IPS DF 4.7 (cell line): Measurements from ENCODE around the gene ME2.
"Not testable (repeated sequence)": the region's sequence is repeated elsewhere in the genome, so short reads cannot be mapped to it uniquely, and the experiment has no call there.

Experiments
- DNase-seq: peaks from one replicate; pipeline ENCODE4 v3.0.0-alpha.2; 2013; ENCODE audit warnings: low spot score; ENCODE audit errors: extremely low read depth

The ME2 gene

DNA sequence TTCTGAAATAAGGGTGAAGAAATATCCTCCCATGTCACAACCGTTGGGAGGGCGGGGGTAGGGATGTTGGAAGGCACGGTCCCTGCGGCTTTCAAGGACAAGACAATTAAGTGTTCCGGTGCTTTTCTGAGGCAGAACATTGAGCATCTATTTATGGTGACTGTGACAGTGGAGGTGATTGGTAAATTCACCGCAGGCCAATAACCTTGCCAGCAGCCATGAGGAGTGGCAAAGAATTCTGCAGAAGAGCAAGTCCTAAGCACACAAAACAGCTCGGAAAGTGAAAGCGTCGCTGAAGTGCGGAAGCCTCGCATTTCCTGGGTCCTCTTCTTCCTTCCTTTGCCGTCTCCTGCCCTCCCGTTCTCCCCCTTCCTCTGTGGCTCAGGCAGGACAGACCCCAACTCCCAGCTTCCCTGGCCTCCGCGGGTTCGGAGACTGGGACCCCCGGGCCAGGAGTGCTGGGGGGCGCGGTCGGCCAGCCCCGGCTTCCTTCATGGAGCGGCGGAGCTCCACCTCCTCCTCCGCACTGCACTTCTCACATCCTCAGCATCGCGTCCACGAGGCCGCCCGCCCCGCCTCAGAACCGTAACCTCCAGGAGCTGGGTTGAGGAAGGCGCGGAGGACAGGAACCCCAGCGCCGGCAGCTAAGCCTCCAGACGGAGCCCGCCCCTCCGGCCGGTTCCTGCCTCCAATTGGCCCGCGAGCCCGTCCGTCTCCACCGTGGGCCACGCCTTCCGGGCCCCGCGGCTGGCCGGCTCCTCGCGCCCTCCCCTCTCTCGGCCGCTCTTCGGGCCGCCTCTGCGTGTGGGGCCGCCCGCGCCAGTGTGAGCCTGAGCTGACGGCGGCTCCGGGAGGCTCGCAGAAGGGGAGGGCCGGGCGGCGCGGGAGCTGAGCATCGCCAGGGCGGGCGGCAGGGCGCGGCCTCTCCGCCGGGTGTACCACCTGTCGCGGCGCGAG lies at the start of gene ME2:
ME2 (plus strand) TSS at position 774 of the 957 bp plus-strand sequence. CDS start 16,703 bp downstream, outside the sequence.
- DNase-seq = peak; percentile 38

DNA sequence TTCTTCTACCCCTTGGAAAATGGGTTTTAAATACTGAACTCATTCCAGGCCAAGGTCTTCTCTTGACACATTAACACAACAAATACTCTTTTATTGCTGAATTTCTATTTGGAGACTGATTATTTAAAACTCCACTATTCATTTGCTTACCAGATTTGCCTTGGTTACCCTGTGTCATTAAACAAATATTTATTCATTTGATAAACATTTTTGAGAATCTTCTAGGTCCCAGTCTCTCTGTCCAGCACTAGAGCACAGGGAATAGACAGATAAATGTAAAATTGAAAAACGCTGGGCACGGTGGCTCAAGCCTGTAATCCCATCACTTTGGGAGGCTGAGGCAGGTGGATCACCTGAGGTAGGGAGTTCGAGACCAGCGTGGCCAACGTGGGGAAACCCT lies 49.3 kb upstream of the ME2 start:
- no peak for DNase-seq

DNA sequence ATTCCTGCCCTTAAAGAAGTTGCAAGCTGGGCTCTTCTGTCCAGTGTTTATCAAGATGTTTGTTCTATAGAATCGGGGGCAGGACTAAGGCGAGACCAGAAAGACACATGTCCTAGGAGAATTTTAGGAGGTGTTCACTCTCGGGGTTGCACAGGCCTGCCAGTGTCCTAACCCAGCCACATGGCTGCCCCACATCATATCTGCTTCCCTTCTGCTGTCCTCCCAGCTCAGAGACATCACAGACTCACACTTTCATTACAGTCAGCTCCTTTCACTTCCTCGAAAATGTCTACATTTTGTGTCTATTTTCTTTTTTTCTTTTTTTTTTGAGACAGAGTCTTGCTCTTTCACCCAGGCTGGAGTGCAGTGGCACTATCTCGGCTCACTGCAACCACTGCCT lies 48.4 kb upstream of the ME2 start:
- no peak for DNase-seq

DNA sequence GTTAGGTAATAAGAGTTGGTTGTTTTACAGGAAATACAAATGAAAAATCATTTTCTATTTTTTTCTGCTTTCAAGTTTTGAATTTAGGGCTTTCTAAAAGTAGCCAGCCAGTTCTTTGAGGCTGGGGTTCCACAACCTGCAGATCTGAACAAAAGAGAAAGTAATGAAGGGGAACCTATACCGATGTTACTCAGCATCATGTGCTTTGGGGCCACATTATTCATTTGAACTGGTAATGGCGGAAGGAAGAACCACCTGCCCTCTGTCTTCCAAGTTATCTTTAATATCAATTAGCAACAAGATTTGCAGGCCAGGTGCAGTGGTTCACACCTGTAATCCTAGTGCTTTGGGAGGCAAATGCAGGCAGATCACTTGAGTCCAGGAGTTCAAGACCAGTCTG lies 46.2 kb upstream of the ME2 start:
- no peak for DNase-seq

DNA sequence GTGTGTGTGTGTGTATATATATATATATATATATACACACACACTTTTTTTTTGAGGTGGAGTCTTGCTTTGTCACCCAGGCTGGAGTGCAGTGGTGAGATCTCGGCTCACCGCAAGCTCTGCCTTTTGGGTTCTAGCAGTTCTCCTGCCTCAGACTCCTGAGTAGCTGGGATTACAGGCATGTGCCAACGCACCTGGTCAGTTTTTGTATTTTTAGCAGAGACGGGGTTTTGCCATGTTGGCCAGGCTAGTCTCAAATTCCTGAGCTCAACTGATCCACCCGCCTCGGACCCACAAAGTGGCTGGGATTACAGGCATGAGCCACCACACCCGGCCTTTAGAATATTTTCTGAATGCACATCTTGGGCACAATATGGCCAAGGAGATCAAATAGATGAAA lies 45.4 kb upstream of the ME2 start:
- not testable (repeated sequence) for DNase-seq

DNA sequence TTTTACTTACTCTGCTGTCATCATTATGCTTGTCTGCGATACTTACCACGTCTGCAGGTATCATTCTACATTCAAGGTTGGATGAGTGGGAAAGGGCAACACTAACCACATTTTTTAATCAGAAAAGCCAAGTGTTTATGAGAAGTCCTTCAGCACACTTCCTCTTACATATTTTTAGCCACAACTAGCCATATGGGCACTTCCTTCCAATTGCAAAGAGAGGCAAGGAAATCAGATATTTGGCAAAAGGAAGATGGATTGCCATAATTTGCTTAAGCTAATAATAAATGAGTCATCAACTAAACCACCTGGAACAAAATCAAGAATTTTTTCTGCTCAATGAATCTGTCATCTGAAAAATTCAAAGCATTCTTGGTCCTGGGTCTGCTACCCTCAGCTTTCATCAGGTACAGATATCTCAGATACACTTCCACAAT lies 42.4 kb upstream of the ME2 start:
- DNase-seq = no peak

DNA sequence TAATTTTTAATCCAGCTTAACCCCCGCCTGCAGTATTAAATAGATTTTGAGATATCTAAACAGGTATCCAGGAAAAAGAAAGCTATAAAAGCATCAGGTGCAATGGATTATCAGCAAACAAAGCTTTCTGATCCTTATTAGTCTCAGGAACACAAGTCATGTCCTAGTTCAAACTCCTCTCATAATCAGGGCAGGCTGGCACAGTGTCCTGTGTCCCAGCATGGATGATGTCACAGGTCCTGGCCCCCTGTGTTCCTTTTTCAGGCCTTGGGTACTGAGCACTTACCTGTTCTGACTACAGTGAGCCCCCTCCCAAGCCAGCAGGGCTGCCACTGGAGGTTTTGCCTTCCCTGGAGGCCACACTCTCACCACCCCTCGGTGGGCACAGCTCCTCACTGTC lies 39.6 kb upstream of the ME2 start:
- DNase-seq = no peak

DNA sequence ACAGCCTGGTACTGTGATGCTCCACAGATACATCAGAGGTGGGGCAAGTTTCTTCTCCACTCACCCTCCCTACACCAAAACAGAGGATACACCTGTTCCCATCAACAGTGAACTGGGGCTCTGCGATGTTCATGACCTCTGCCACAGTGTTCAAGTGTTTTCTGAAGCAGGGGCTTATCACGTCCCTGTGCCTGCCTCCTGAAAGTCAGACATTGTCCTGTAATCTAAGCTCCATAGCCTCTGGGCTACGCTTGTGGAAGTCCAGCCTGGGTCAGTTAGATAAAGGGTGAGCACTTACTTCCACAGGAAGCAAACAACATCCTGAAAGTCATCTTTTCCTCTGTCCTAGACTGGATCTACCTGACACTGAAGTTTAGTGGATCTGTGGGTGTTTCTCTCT lies 38.9 kb upstream of the ME2 start:
- DNase-seq = no peak

DNA sequence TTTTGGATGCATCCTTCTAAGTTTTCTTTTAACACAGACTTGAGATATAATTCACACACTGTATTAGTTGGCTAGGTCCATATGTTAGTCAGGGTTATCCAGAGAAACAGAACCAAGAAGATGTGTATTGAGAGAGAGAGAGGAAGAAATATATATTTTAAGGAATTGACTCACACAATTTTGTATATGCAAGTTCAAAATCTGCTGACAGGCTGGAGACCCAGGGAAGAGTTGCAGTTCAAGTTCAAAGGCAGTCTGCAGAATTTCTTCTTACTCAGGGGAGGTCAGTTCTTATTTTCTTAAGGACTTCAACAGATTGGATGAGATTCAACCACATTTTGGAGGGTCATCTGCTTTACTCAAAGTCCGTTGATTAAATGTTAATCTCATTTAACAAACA lies 36.1 kb upstream of the ME2 start:
- no peak for DNase-seq

DNA sequence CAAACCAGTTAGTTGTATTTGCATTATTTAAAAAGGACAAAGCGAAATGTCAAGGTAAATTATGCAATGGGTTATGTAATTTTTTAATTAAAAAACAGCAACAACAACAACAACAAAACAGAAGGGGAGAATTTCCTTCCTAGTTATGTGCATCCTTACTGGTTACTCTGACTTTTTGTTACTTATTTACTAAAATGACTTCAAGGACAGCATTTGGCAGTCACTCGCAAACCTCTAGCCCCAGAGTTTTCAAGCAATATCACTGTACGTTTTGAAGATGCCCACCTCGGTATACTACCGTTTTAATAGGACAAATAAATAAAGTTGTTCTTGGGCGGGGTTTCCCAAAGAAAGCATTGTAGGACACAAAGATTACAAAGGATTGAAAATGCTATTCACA lies 34.4 kb upstream of the ME2 start:
- no peak for DNase-seq

DNA sequence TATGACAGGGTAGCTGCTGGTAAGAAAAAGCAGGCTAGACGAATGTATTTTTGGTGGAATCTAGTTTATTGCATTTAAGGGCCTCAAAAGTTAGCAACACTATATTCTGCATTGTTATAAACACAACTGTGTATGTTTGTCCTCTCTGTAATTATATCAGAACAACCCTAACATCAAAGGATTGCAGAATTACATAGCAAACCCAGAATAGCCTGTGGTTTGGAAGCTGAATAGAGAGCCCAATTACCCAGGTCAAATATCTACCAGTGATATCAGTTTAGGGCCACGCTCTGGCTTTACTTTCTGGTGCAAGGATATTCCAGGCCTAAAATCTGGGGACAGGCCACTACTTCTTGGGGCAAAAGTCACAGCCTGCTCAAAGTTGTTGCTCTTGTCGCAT lies 34.0 kb upstream of the ME2 start:
- DNase-seq = no peak

DNA sequence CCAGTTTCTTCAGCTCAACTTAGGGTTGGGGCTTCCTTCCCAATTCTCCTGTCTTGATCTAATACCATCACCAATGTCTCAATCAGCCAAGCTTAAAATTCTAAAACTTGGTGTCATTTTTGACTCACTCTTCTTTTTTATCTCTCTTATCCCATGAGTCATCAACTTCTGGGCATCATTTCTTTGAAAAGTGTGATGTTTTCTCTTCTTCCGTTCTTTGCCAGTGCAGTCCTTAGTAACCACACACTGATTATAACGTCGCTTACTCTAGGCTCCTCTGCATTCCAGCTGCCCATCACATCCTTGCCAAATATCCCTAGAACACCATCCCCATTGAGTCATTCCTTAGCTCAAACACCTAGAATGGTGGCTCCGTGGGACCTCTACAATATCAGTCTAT lies 31.7 kb upstream of the ME2 start:
- no peak for DNase-seq

DNA sequence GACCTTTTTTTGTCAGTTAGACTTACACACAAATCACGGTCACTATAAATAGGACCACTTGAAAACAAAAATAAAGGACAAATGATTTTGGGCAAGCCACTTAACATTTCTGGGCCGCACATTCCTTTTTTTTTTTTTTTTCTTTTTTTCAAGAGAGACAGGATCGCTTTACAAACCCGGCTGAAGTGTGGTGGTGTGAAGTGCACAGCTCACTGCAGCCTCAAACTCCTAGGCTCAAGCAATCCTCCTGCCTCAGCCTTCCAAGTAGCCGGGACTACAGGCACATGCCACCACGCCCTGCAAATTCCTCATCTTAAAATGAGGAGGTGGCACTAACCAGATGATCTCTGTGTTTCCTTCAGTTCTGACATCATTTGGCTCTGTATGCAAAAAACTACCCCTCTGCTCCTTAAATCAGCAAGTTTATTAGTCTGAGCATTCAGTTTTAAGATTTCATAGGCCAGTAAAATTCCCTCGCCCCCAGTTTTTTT lies 30.8 kb upstream of the ME2 start:
- no peak for DNase-seq

DNA sequence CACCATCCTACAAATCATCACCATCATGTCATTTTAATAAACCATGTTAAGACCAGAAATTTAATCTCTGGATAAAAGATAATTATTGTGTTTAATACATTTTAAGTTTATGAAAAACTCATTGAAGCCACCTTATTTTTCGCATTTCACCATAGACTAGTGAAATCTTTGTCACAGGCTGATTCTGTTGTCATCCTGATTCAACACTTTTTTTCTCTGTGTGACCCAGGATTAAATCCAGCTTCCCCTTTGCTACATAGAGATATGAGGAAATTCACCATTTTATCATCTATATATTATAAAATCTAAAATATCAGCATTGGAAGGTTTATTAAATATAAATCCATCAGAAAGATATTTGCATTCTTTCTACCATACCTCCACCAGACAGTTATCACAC lies 29.9 kb upstream of the ME2 start:
- no peak for DNase-seq

DNA sequence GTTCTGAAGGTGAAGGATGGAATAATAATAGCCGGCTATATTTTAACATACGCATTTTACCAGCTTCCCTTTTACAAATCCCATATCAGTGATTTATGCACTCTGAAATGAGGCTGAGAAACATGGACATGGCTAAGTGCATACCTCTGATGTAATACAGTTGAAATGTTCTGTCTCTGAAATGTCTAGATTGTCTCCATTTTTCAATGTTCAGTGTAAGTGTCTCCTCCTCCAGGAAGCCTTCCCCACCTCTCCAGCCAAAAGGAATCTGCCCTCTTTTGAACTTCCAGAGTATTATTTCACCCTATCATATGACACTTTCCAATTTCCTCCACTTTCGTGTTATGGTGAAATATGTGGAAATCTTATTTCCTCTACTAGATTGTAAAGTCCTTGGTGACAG lies 29.5 kb upstream of the ME2 start:
- no peak for DNase-seq

DNA sequence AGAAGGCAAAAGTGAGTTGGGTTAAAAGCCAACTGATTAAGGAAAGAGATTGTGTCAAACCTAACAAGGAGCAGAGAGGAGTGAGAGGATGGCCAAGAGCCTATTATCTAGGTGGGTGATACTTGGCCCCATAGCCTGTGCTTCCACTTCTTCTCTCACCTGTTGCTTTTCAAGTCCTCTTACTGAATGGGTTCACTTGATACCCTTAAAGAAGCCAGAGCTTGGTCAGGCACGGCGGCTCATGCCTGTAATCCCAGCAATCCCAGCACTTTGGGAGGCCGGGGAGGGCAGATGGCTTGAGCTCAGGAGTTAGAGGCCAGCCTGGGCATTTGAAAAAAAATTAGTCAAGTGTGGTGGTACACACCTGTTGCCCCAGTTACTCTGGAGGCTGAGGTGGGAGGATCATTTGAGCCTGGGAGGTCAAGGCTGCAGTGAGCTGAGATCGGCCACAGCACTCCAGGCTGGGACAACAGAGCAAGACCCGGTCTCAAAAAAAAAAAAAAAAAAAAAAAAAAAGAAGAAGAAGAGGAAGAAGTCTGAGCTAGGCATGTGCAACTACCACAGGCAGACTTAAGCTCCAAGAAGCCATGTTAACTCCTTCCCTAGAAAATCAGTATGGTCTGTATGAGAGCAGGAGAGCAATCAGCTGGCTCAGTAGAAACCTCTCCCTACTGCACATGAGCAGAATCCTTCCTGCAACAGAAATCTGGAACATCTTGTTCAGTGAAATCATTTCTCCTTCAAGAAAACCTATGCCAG lies 28.4 kb upstream of the ME2 start:
- DNase-seq = no peak

DNA sequence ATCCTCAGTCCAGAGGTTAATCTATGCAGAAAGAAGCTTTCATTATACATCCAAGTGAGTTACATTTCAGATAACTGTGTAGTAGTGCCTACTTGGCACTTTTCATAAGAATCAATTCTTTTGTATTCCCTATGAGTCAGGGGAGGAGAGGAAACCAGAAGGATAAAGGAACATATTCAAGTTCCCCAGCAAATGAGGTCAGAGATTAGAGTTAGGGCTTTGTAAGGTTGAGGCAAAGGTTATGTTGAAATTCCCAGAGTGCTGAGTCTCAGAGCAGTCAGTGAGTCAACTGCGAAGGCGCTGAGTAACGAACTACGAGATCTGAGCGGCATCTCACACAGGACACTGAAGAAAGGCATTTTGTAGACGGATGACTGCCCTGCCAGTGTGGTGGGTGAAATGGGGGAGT lies 25.1 kb upstream of the ME2 start:
- no peak for DNase-seq

DNA sequence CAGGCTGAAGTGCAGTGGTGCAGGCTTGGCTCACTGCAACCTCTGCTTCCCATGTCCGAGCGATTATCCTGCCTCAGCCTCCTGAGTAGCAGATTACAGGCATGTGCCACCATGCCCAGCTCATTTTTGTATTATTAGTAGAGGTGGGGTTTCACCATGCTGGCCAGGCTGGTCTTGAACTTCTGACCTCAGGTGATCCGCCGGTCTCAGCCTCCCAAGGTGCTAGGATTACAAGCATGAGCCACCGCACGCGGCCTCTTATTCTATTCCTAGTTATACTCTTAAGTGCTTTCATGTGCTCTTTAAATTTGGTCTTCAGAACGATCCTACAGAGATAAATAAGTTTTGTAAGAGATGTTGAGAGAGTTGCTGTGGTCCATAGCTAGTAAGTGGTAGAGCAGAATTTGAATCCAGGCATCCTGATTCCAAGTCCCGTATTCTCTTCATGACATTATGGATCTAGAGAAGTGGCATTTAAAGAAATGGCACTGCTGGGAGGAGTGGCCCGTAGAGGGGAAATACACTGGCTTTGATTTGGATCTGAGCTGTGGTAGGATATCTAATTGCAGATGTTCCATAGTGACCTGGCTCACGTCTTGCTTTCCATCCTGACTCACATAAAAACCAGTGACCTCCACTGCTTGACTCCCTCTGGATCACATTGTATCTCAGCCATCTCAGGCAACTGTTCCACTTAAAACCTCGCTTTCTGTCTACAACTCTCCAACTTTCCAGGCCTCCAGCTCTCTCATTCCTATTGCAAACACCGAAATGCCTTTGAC lies 22.8 kb upstream of the ME2 start:
- DNase-seq = no peak

DNA sequence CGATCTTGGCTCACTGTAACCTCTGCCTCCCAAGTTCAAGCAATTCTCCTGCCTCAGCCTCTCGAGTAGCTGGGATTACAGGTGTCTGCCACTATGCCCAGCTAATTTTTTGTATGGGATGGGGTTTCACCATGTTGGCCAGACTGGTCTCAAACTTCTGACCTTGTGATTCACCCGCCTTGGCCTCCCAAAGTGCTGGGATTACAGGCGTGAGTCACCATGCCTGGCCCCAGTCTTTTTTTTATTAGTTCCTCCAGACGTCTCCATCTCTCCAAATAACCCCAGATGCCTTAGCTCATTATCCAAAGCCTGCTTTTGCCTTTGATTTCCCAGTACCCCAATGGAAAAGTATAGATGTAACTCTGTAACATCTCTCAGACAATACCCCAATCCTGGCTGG lies 21.8 kb upstream of the ME2 start:
- DNase-seq = not testable (repeated sequence)

DNA sequence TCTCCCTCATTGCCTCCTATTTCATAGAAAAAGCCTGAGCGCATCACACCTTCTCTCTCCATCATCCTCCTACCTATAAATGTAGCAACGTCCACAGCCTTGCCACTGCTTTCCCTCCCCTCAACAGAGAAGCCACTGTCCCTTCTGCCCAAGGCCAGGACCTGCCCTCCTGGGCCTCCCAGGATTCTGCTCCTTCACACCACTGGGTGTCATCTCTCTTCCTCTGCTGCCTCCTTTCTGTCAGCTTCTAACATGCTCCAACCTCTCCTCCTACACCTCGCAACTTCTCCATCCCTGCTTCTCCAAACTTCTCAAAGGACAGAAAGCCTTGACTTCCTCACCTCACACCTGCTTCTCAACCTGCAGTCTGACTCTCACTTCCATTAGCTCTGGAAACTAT lies 21.2 kb upstream of the ME2 start:
- DNase-seq = no peak

DNA sequence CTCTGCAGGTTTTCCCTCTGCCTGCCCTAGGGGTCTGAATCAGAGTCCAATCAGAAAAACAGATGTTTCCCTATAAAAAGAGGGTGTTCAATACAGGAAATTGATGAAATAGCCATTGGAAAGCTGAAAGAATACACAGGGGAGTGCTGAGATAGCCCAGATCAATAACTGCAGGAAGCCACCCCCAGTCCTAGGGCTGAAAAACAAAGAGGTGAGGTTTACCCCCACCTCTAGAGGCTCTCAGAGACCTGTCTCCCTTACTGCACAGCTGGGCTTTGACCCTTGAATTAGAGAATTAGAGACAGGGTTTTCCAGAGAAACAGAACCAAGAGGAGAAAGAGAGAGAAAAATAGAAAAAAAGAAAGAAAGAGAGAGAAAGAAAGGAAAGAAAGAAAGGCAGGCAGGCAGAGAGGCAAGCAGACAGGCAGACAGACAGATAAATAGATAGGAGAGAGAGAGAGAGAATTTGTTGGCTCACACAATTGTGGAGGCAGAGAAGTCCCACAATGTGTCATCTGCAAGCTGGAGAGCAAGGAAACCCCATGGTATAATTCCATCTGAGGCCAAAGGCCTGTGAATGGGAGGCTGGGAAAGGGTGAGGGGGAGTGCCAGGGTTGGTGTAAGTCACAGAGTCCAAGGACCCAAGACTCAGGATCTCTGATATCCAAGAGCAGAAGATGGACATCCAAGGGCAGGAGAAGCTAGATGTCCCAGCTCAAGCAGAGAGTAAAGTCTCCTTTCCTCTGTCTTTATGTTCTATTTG lies 18.9 kb upstream of the ME2 start:
- no peak for DNase-seq
